MM.1S (cell line): Measurements from ENCODE around the gene SETMAR.
"Not testable (repeated sequence)": the region's sequence is repeated elsewhere in the genome, so short reads cannot be mapped to it uniquely, and the experiment has no call there.

Source experiments
- DNase-seq: peaks from one replicate; pipeline ENCODE4 v3.0.0-alpha.2; 2015
- H2AFZ ChIP-seq: fragments of 300-600 bp; sonication (generic); 2 replicates; pipeline ENCODE4 v1.6.0; 2016; ENCODE audit warnings: antibody characterized with exemption, low read length
- H3F3A ChIP-seq: fragments of 300-600 bp; sonication (generic); 2 replicates; pipeline ENCODE4 v1.6.1; 2016; ENCODE audit warnings: mild to moderate bottlenecking, antibody characterized with exemption, low read length, moderate library complexity, mixed read lengths; ENCODE audit not compliant: insufficient read depth
- H3K27ac ChIP-seq: fragments of 300-600 bp; sonication (generic); 2 replicates; pipeline ENCODE4 v1.5.1; 2016; ENCODE audit warnings: mild to moderate bottlenecking, low read length
- H3K27me3 ChIP-seq: fragments of 300-600 bp; sonication (generic); replicated peaks from 2 replicates; pipeline ENCODE4 v1.6.0; 2016; ENCODE audit warnings: low read length; ENCODE audit not compliant: insufficient read depth
- H3K36me3 ChIP-seq: fragments of 300-600 bp; sonication (generic); replicated peaks from 2 replicates; pipeline ENCODE4 v1.6.1; 2016; ENCODE audit warnings: mild to moderate bottlenecking, low read length, mixed read lengths; ENCODE audit not compliant: insufficient read depth
- H3K4me1 ChIP-seq: fragments of 300-600 bp; sonication (generic); 2 replicates; pipeline ENCODE4 v1.6.1; 2016; ENCODE audit warnings: low read length, mixed read lengths
- H3K4me2 ChIP-seq: fragments of 300-600 bp; sonication (generic); 2 replicates; pipeline ENCODE4 v1.6.0; 2016; ENCODE audit warnings: low read depth, low read length
- H3K4me3 ChIP-seq: fragments of 300-600 bp; sonication (generic); 2 replicates; pipeline ENCODE4 v1.5.1; 2016; ENCODE audit warnings: low read length, mixed read lengths
- H3K79me2 ChIP-seq: fragments of 300-600 bp; sonication (generic); 2 replicates; pipeline ENCODE4 v1.6.1; 2016; ENCODE audit warnings: mixed run types, low read length, mixed read lengths
- H3K9ac ChIP-seq: fragments of 300-600 bp; sonication (generic); 2 replicates; pipeline ENCODE4 v1.6.1; 2016; ENCODE audit warnings: low read length, mixed read lengths
- H3K9me2 ChIP-seq: fragments of 300-600 bp; sonication (generic); replicated peaks from 2 replicates; pipeline ENCODE4 v1.6.1; 2016; ENCODE audit warnings: mild to moderate bottlenecking, low read length, mixed read lengths; ENCODE audit not compliant: insufficient read depth
- H3K9me3 ChIP-seq: fragments of 300-600 bp; sonication (generic); replicated peaks from 2 replicates; pipeline ENCODE4 v1.6.1; 2016; ENCODE audit warnings: mild to moderate bottlenecking, low read length, mixed read lengths; ENCODE audit not compliant: insufficient read depth
- H4K20me1 ChIP-seq: fragments of 300-600 bp; sonication (generic); 2 replicates; pipeline ENCODE4 v1.6.1; 2016; ENCODE audit warnings: mild to moderate bottlenecking, low read length, moderate library complexity, mixed read lengths; ENCODE audit not compliant: insufficient read depth
- CTCF ChIP-seq: fragments of 300-600 bp; sonication (generic); IDR thresholded peaks from 2 replicates; pipeline ENCODE4 v1.5.1; 2016; ENCODE audit warnings: antibody characterized with exemption, low read length, mixed read lengths
- EZH2 ChIP-seq: fragments of 300-600 bp; sonication (generic); optimal IDR thresholded peaks from 2 replicates; pipeline ENCODE3; 2017; ENCODE audit warnings: low read depth, mild to moderate bottlenecking, antibody characterized with exemption, low read length, mixed read lengths
- EZH2phosphoT487 ChIP-seq: fragments of 300-600 bp; sonication (generic); IDR thresholded peaks from 2 replicates; pipeline ENCODE4 v1.6.1; 2018; ENCODE audit warnings: antibody characterized with exemption, low read length

SETMAR gene

GRCh38 chr3:4302747-4303146 is 422 bp upstream of the SETMAR start:
- Histone ChIP-seq H3K4me1 (no peaks in the 10 kb centered on the region), H3K79me2 (peaks cover 8% of the 10 kb centered on the region; the same call in 1 of the 2 replicates), H3K36me3 (no peaks in the 10 kb centered on the region), H3K27ac (no peak overlapping the region), H3K9me2 (no peaks in the 10 kb centered on the region), H3K4me3 (peak overlapping the region; percentile 71), H3K4me2 (peak overlapping the region; percentile 42), H3K9me3 (no peaks in the 10 kb centered on the region), H3K27me3 (no peaks in the 10 kb centered on the region), H2AFZ (peak overlapping the region; percentile 68), H4K20me1 (no peaks in the 10 kb centered on the region), H3F3A (no peaks in the 10 kb centered on the region), H3K9ac (no peak overlapping the region)
- TF ChIP-seq EZH2phosphoT487 (no peak), CTCF (no peak), EZH2 (no peak)
- no peak for DNase-seq

- H3K36me3 ChIP-seq, H3K9ac ChIP-seq, H3K4me2 ChIP-seq, H3K9me3 ChIP-seq, H3K9me2 ChIP-seq, H3F3A ChIP-seq, H2AFZ ChIP-seq, H4K20me1 ChIP-seq, H3K4me3 ChIP-seq, H3K79me2 ChIP-seq, H3K27ac ChIP-seq, H3K4me1 ChIP-seq, DNase-seq, H3K27me3 ChIP-seq: not testable (repeated sequence)
Observed at GRCh38 chr3:4305210-4305609, 2.0 kb downstream of the SETMAR start.

- Histone ChIP-seq H3K79me2 (peaks cover 8% of the 10 kb centered on the region; the same call in 1 of the 2 replicates), H2AFZ (no peak overlapping the region), H3K9ac (no peak overlapping the region), H3K9me3 (no peaks in the 10 kb centered on the region), H4K20me1 (no peaks in the 10 kb centered on the region), H3K9me2 (no peaks in the 10 kb centered on the region), H3K4me3 (no peak overlapping the region), H3K4me2 (no peak overlapping the region), H3K27ac (no peak overlapping the region), H3K27me3 (no peaks in the 10 kb centered on the region), H3K4me1 (no peaks in the 10 kb centered on the region), H3K36me3 (no peaks in the 10 kb centered on the region), H3F3A (no peaks in the 10 kb centered on the region)
- no peak for DNase-seq
- no peak for TF ChIP-seq CTCF
- no peak for TF ChIP-seq EZH2phosphoT487
Observed at GRCh38 chr3:4306091-4306490, 2.9 kb downstream of the SETMAR start.

GRCh38 chr3:4306860-4307259 is 3.7 kb downstream of the SETMAR start:
- Histone ChIP-seq H3K79me2 (peaks cover 8% of the 10 kb centered on the region; the same call in 1 of the 2 replicates), H3F3A (no peaks in the 10 kb centered on the region), H3K36me3 (no peaks in the 10 kb centered on the region), H3K4me2 (no peak overlapping the region), H3K27ac (no peak overlapping the region), H3K9me3 (no peaks in the 10 kb centered on the region), H3K9ac (no peak overlapping the region), H3K9me2 (no peaks in the 10 kb centered on the region), H3K4me3 (no peak overlapping the region), H4K20me1 (no peaks in the 10 kb centered on the region), H3K4me1 (no peaks in the 10 kb centered on the region), H3K27me3 (no peaks in the 10 kb centered on the region), H2AFZ (no peak overlapping the region)
- TF ChIP-seq EZH2phosphoT487 (no peak), CTCF (no peak), EZH2 (no peak)
- no peak for DNase-seq
